Posterior cingulate gyrus (tissue), 11 donors: Measurements from ENCODE around the gene IGSF22.
"Not testable (repeated sequence)": the region's sequence is repeated elsewhere in the genome, so short reads cannot be mapped to it uniquely, and the experiment has no call there.

Experiments used
- DNase-seq, 10 donors: peaks; one replicate each; pipeline versions ENCODE4 v3.0.0 to v3.0.0-alpha.2; 2020 to 2021; ENCODE audit warnings: mixed read lengths in 3 of 10
- intact Hi-C: fragments of 100-400 bp; cut with DNase I; formaldehyde crosslinking; loops from one replicate; pipeline ENCODE4 v1.15.1; 2023

Gene IGSF22

DNA sequence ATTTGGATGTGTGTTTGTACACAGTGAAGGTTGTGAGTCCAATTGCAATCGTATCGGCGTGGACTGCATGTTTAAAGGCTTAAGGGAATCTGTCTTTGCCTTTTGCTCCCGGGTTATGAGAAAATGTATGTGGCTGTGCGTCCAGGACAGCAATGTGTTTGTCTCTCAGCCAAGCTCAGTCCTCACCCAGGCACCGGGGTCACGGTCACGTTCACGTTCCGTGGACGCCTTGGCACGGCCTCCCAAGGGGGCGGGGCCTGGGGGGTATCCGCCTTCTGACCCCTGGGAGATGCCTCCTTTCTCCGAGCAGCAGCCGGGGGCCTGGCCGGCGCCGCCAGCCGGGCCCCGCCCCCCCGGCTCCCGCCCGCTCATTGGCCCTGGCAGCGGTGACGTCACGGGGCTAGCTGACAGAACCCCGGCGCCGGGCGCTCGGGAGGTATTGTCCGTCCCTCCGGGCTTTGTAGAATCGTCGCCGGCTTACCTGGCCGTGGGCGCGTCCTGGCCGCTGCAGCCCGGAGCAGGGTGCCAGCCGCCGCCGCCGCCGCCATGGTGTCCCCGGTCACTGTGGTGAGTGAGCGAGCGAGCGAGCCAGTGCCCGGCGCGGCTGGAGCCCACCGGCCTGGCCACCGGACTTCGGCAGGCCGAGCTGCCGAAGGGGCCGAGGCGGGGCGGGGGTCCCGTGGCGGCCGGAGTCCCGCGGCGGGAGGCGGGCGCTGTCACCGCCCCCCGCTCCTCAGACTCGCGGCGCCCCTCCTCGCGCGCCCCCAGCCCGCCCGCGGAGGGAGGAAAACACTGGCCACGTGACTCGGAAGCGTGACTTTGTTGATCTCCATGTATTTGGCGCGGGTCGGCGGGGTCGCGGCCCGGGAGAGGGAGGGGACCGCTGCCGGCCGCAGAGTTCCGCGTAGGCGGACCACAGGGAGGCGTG lies 27.4 kb downstream of the IGSF22 start, which contains the start of gene TMEM86A:
TMEM86A (plus strand) TSS at position 439 of the 928 bp plus-strand sequence; CDS start at position 547, 108 bp downstream.
- intact Hi-C loops: loop anchor here (5.0 kb wide), 2 partner anchors 61 to 111 kb away; partner anchors contain the start of gene UEVLD
- DNase-seq: peak; percentile 90 to 99 (median 94)

DNA sequence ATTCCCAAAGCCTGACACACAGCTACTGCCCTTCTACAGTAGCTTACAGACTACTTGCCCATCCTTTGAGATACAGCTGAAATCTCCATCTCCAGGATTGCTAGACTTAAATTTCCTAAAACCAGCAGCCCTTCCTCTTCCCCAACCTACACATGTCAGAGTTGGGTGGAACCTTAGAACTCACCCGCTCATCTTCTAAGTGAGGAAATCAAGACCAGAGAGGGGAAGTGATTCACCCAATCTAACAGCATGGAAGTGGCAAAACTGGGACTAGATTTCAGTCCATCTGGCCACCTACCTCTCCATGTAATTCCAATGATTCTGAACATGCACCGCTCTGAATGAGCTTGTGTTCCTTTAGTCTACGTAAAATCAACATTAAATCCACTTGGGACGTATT lies 28.4 kb downstream of the IGSF22 start:
- intact Hi-C loops: loop anchor here (5.0 kb wide), 2 partner anchors 60 to 110 kb away; partner anchors contain the start of gene UEVLD
- no peak for DNase-seq

DNA sequence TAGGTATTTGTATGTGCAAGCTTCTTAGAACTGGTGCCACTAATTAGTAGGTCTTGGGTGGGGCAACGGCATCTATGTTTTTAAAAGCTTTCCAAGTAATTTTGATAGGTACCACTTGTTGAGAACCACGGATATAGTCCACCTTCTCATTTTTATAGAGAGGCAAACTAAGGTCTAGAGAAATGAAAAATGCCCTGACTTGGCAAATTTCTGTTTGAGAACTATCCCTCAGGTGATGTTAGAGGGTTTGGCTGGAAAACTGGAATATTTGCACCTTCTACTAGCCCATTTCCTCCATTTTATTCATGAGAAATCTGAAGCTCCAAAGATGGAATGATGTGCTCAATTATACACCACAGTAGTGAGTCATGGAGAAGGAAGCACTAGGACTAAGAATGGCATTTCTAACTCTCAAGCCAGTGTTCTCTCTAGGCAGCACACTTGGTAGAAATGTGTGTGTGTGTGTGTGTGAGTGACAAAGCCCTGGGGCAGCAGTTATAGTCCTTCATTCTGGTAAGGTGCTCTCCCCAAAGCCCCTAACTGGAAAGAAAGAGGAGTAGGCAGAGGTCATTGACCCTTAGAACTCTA lies 29.3 kb downstream of the IGSF22 start:
- intact Hi-C loops: loop anchor here (5.0 kb wide), 2 partner anchors 59 to 109 kb away; partner anchors contain the start of gene UEVLD
- DNase-seq: no peak

DNA sequence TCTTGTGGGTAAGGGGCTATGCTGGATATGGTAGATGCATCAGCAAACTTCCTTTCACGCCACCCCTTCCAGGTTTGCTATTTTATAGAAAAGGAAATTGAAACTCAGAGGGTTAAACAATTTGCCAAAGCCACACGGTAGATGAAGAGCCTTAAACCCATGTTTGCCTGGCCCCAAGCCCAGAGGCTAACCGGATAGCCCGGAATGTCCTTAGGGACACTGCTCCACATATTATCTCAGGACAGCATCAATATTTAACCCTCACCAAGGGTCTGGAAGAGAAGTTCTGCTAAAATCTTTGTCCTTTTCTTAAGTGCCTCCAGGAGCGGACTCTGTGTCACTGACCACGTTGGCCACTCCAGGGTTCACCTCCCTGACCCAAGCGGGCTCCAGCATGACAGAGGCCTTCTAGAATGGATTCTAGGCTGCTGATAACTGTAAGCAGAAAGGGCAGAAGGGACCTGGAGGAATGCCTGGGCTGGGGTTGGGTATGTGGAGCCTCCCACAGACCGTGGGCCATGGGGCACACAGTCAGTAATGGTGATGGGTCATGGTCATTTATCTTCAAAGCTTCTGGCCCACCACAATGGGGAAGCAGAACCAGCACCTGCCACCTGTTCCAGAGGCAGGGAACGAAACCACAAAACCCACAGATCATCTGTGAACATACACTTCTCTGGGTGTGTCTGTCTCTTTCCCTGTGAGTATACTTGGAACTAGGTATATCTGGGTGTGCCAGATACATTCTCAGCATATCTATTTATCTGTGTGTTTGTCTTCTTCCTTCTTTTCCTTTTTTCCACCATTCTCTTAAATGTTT lies 32.8 kb downstream of the IGSF22 start:
- intact Hi-C loops: no loop called here
- DNase-seq: no peak

DNA sequence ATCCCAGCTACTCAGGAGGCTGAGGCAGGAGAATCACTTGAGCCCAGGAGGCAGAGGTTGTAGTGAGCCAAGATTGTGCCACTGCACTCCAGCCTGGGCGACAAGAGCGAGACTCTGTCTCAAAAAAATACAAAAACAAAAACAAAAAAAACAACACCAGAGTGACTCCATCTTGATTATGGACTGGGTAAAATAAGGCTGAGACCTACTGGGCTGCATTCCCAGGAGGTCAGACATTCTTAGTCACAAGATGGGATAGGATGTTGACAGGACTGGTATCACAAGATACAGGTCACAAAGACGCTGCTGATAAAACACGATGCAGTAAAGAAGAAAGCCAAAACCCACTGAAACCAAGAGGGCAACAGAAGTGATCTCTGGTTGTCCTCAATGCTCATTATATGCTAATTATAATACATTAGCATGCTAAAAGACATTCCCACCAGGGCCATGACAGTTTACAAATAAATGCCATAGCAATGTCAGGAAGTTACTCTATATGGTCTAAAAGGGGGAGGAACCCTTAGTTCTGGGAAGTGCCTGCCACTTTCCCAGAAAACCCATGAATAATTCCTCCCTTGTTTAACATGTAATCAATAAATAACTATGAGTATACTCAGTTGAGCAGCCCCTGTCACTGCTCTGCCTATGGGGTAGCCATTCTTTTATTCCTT lies 34.4 kb downstream of the IGSF22 start:
- intact Hi-C loops: not testable (repeated sequence)

DNA sequence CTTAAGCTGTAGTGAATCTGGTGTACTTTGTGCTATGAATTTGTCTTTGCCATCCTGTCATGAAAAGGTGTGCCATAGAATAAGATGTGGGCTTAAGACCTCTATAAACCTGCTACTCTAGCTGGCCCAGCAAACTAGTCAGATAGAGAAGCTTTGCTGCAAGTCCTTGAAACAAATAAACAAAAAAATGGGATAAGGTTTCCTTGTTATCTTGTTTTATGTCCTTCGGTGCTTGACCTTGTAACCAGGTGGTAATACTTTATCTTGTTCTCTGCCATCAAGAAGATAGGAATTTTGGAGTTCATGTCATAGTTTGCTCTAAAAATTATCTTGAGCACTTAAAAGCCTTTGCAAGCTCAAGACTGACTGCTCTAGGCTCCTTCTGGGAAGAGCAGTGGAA lies 41.7 kb downstream of the IGSF22 start:
- DNase-seq: no peak
- intact Hi-C loops: no loop called here

More for the DNA sequence above, 34.4 kb downstream of the IGSF22 start:
- not testable (repeated sequence) for DNase-seq

DNA sequence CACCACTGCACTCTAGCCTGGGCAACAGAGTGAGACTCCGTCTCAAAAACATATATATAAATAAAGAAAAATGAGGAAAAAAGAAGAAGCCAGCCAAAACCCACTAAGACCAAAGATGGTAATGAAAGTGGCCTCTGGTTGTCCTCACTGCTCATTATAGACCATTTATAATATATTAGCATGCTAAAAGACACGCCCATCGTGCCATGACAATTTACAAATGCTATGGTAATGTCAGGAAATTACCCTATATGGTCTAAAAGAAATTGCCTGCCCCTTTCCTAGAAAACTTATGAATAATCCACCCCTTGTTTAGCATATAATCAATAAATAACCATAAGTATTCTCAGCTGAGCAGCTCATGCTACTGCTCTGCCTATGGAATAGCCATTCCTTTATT lies 43.5 kb downstream of the IGSF22 start:
- DNase-seq: no peak
- intact Hi-C loops: no loop called here

DNA sequence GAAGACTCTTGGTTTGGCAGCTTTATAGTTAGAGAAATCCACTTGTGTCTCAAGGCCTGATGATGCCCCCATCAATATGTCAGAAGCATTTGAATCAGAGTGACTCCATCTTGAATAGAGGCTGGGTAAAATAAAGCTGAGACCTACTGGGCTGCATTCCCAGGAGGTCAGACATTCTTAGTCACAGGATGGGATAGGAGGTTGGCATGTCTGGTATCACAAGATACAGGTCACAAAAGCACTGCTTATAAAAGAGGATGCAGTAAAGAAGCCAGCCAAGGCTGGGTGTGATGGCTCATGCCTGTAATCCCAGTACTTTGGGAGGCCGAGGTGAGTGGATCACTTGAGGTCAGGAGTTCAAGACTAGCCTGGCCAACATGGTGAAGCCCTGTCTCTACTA lies 44.0 kb downstream of the IGSF22 start:
- DNase-seq, intact Hi-C loops: not testable (repeated sequence)

DNA sequence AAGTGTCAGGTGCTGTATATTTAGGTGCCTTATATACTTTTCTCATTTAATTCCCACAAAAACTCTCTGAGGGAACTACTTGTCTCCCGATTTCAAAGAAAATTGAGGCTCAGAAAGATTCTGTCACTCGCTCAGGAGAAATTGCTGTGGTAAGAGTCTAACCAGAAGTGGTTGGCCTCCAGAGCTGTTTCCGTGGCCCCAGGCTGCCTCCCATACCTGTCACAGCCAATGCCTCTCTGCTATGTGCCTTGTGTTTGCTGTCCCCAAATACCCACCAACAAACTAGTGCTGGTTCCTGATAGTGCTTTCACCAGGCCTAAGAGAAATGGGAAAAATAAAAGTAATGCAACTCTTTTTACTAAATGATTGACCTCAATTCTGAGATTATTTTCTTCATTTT lies 48.4 kb downstream of the IGSF22 start:
- intact Hi-C loops: no loop called here

DNA sequence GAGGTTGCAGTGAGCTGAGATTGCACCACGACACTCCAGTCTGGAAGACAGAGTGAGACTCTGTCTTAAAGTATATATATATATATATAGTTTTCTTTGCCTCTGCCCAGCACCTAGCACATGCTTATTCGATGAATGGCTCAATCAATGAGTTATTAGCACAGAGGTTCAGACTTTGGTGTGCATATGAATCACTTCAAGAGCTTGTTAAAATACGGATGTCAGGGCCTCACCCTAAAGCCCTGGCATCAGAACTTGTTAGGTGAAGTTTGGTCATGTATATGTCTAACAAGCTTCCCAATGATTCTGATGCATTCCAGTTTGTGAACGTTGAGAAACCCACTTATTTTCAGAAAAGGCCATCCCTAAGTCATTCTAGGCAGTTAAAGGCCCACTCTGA lies 49.2 kb downstream of the IGSF22 start:
- no peak for DNase-seq
- intact Hi-C loops: no loop called here

More for the DNA sequence above, 48.4 kb downstream of the IGSF22 start:
- no peak for DNase-seq

DNA sequence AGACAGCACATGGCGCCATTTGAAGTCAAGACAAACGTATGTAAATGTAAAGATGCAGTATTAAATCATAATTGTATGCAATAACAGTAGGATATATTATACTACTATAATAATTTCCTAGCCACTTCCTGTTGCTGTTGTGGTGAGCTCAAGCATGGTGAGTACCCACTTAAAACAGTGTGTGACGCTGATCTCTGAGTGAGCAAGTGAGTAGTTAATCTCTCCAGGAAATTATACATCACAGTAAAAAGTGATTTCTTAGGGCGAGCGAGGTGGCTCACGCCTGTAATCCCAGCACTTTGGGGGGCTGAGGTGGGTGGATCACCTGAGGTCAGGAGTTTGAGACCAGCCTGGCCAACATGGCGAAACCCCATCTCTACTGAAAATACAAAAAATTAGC lies 53.8 kb downstream of the IGSF22 start:
- DNase-seq, intact Hi-C loops: not testable (repeated sequence)

DNA sequence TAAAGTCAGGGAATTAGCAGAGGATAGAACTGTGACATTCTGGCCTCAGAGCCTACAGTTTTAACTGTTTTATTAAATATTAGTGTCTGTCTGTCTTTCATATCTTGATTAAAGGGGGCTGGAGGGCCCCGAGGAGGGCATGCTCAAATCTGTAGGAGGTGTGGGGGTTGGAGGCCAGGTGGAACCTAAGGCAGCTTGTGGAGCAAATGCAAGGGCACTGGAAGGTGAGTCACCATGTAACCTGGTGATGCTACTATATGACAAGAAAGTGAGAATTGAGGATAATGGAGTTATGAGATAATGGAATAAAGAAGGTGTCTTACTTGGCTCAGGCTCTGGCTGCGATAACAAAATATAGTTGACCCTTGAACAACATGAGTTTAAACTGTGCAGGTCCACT lies 54.7 kb downstream of the IGSF22 start:
- intact Hi-C loops: no loop called here
- DNase-seq: no peak

DNA sequence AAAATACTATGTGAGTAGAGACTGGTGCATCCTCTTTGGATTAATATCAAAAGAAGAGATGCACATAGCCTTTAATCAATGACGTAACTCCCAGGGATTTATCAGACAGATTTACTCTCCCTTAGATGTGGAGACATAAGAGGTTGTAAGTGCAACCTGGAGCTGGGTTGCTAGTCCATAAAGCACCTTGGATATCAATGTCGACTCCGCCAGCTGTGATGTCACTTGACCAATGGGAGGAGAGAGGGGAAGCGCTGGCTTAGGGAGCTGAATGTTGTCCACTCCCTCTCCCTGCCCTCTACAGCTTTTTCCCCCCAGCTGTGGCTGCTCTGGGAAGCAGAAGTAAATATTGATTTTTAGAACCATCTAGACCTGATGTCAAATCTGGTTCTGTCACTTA lies 56.3 kb downstream of the IGSF22 start:
- DNase-seq: no peak
- intact Hi-C loops: no loop called here

DNA sequence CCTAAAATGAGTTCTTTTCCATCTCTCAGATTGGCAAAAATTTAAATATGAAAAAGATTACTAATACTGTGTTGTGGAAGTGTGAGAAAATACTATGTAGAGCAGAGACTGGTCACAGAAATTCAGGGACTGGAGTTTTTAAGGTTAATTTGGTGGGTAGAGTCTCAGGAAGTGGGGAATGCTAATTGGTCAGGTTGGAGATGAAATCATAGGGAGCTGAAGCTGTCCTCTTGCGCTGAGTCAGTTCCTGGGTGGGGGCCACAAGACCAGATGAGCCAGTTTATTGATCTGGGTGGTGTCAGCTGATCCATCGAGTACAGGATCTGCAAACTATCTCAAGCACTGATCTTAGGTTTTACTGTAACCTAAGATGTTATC lies 56.8 kb downstream of the IGSF22 start:
- no peak for DNase-seq
- intact Hi-C loops: no loop called here

DNA sequence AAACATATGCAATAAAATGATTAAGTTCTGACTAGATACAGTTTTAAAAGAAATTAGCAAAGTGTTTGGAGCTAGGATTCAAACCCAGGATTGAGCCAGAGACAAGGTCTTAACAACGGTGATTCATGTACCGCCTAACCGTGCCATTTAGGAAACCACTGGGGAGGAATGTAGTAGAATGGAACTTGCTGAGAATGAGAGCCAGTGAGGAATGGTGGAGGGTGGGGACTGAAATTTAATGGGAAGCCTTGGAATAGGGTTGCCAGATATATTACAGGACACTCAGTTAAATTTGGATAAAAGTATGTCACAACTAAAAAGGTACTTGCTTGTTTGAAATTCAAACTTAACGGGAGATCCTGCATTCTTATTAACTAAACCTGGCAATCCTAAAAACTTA lies 57.9 kb downstream of the IGSF22 start:
- no peak for DNase-seq
- intact Hi-C loops: no loop called here

DNA sequence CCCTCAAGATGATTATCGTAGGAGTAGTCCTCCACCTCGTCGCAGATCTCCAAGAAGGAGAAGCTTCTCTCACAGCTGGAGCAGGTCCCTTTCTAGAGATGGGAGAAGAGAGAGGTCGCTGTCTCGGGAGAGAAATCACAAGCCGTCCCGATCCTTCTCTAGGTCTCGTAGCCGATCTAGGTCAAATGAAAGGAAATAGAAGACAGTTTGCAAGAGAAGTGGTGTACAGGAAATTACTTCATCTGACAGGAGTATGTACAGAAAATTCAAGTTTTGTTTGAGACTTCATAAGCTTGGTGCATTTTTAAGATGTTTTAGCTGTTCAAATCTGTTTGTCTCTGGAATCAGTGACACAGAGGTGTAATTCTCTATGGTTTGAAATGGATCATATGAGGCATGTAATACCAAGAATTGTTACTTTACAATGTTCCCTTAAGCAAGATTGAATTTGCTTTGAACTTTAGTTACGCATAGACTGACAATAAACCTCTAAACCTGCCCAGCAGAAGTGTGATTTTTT lies 60.6 kb downstream of the IGSF22 start:
- intact Hi-C loops, DNase-seq: not testable (repeated sequence)

DNA sequence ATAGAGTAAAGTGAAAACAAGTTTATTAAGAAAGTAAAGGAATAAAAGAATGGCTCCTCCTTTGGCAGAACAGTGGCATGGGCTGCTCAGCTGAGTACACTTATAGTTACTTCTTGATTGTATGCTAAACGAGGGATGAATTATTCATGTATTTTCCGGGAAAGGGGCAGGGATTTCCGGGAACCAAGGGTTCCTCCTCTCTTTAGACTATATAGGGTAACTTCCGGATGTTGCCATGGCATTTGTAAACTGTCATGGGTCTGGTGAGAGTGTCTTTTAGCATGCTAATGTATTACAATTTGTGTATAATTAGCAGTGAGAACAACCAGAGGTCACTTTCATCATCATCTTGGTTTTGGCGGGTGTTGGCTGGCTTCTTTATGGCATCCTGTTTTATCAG lies 68.3 kb downstream of the IGSF22 start:
- intact Hi-C loops: no loop called here
- DNase-seq: no peak
